ENCODE data around the gene AHNAK.

DNA sequence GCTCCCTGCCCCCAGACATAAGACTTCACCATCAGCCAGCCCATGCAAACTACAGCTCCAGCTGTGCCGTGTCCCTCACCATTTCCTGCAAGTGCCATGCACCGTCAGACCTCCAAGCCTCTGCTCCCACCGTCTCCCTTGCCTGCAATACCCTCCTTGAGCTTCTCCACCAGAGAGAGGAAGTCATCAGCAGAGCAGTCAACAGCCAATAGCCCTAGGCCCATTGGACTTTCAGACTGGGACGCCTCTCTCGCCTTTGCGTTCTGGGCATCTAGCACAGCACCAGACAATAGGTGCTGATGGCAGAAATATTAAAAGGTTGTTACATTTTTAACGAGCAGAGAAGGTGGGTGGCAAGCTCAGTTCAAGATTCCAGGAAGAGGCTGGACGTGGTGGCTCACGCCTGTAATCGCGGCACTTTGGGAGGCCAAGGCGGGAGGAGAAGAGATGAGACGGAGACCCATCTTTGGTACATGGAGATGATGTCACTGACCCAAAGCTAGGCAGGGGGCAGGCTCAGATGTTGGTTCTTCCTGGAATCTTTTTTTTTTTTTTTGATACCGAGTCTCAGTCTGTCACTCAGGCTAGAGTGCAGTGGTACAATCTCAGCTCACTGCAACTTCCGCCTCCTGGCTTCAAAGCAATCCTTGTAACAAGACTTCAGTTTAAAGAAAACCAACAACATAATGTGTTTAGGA lies 95.9 kb downstream of the AHNAK start:
- TF ChIP-seq EP300 (IDR thresholded peaks at IDR 0.05) (no peak), POLR2A (IDR thresholded peaks at IDR 0.05; ENCODE audit: low read depth) (no peak), POLR2AphosphoS5 (IDR thresholded peaks at IDR 0.05) (no peak)
- TF ChIP-seq, protein P1, sequence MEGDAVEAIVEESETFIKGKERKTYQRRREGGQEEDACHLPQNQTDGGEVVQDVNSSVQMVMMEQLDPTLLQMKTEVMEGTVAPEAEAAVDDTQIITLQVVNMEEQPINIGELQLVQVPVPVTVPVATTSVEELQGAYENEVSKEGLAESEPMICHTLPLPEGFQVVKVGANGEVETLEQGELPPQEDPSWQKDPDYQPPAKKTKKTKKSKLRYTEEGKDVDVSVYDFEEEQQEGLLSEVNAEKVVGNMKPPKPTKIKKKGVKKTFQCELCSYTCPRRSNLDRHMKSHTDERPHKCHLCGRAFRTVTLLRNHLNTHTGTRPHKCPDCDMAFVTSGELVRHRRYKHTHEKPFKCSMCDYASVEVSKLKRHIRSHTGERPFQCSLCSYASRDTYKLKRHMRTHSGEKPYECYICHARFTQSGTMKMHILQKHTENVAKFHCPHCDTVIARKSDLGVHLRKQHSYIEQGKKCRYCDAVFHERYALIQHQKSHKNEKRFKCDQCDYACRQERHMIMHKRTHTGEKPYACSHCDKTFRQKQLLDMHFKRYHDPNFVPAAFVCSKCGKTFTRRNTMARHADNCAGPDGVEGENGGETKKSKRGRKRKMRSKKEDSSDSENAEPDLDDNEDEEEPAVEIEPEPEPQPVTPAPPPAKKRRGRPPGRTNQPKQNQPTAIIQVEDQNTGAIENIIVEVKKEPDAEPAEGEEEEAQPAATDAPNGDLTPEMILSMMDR (IDR thresholded peaks at IDR 0.05): no peak

All from esophagus muscularis mucosa (tissue), 4 donors.